A375 (cell line): Measurements from ENCODE around the gene MRPL42. TPM values are rescaled to one million over a fixed set of nuclear protein-coding genes. Genes with fewer than 3 reads are reported as not detected.

Source experiments
- small RNA-seq: library from RNA; depleted of rRNA; stranded (forward); fragments of <200 nt; gene quantifications from one replicate; pipeline ENCODE3, GENCODE V24; 2014
- total RNA-seq: library from RNA; depleted of rRNA; stranded (reverse); fragments of >200 nt; shearing (Covaris generic); gene quantifications from 2 replicates; pipeline ENCODE4 v1.2.3, GENCODE V29; 2014; rRNA removed

Gene MRPL42
- total RNA-seq = 72.2 and 79.1 TPM in 2 replicates

DNA sequence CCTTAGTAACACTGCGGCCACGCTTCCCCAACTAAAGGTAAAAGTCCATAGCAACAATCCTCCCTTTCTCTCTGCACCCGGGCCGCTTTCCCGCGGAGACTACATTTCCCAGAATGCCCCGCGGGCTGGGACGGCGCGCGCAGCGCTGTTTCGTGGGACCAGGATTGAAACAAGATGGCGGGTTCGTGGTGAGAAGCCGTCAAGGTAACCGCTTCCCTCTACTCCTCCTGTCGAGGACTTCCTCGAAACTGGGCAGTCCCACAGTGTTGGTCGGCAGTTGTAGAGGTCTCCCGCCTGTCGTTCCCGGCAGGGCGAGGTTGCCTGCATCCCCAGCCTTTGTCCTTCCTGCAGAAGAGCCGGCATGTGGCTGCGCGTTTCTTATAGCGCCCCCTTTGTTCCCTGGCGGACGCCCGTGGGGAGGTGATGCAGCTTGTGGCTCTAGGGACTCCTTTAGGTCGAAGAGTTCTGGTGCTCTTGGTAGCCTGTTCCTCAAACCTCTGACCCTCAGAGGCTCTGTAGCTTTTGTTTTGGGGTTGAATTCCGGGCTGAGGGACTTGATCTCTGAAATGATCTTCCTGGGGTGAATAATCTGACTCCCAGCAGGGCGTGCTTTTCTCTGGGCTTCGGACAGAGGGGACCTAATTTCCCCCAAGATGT is at the start of gene MRPL42:
Gene MRPL42, plus strand, starts transcription at position 164 of the 657 bp plus-strand sequence. CDS start 1,772 bp downstream, outside the sequence.

DNA sequence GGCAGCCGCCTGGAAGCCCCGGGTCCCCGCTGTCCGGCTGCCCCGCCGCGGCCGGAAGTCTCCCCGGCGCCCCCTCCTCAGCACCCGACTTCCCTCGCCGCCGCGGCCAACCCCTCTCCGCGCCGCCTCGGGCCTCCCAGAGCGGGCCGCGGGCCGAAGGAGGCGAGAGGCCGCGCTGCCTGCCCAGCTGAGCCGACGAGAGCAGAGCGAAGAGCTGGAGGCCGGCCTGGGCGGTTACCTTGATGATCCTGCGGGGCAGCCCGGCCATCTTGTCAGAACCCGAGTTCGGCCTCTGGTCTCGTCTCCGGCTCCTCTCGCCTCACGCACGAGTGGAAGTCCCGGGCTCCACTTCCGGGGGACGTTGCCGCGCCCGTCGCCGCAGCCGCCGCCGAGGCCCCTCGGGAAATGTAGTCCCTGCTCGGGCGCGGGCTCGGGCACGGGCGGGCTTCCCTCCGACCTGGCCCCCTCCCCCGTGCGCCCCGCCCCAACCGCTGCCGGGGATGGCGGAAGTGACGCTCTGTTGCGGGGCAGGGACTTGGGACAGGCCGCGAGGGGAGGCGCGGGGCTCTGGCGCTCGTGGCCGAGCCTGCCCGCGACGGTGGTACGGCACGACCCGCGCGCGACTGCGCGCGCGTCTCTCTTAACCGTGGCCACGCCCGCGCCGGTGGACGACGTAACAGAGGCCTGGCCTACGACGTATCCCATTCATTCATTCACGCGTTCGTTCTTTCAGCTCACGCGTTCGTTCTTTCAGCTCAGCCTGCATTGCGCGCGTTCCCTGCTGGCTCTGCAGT is 25.5 kb upstream of the MRPL42 start, which contains the start of gene UBE2N:
Gene UBE2N, minus strand, starts transcription at position 331 of the 794 bp plus-strand sequence. Its CDS starts 63 bp downstream, at position 268.

Small RNA genes within 50 kb of the gene (small RNA-seq; reads per million reads assigned to genes)
- not detected for gene RF00019

Other genes with a start within 250 kb of the MRPL42 start
- 35.5 and 40.6 TPM in 2 replicates for gene NUDT4, start 89.6 kb upstream of the MRPL42 start, total RNA-seq
- 178 and 192 TPM in 2 replicates for gene UBE2N, start 25.6 kb upstream of the MRPL42 start, total RNA-seq
- 19.3 and 30.7 TPM in 2 replicates for gene SOCS2, start 105.2 kb downstream of the MRPL42 start, total RNA-seq
- gene CRADD, start 209.9 kb downstream of the MRPL42 start, total RNA-seq = 19.1 and 25.3 TPM in 2 replicates